Measurements from ENCODE around the gene CDYL.

DNA sequence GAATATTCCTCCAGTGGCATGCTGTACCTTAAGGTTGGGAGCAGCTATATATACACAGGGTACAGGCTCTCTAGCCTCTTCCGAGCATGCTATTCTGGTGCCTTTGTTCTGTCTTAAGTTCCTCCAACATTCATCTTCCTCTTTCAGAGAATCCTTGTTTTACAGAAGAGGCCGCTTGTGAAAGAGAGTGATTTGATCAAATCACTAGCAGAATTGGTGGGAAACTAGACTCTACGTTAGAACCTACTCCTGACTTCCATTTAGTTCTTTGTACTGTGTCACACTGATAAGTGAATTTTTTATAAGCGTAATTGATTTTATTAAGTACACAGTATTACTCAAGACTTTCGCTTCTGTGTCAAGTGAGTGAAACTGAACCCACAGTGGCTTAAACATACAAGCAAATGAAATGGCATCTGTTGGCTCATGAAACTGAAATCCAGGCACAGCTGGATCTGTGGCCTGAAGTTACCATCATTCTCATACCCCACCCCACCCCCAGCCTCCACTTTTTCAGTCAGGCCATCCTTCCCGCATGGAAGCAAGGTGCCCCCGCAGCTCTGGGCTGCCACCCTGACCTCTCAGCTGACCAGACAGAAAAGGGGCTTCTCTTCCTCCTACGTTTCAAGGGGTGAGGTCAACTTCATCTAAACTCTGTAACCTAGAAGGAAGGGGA lies 125.3 kb downstream of the CDYL start:
- TF ChIP-seq, protein P1, sequence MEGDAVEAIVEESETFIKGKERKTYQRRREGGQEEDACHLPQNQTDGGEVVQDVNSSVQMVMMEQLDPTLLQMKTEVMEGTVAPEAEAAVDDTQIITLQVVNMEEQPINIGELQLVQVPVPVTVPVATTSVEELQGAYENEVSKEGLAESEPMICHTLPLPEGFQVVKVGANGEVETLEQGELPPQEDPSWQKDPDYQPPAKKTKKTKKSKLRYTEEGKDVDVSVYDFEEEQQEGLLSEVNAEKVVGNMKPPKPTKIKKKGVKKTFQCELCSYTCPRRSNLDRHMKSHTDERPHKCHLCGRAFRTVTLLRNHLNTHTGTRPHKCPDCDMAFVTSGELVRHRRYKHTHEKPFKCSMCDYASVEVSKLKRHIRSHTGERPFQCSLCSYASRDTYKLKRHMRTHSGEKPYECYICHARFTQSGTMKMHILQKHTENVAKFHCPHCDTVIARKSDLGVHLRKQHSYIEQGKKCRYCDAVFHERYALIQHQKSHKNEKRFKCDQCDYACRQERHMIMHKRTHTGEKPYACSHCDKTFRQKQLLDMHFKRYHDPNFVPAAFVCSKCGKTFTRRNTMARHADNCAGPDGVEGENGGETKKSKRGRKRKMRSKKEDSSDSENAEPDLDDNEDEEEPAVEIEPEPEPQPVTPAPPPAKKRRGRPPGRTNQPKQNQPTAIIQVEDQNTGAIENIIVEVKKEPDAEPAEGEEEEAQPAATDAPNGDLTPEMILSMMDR (IDR thresholded peaks at IDR 0.05; ENCODE audit: low read length) = no peak
- TF ChIP-seq EZH2 (IDR thresholded peaks at IDR 0.05; ENCODE audit: borderline replicate concordance, low read length) = no peak
